ENCODE measurements around the gene MBTPS1.

Gene MBTPS1

DNA sequence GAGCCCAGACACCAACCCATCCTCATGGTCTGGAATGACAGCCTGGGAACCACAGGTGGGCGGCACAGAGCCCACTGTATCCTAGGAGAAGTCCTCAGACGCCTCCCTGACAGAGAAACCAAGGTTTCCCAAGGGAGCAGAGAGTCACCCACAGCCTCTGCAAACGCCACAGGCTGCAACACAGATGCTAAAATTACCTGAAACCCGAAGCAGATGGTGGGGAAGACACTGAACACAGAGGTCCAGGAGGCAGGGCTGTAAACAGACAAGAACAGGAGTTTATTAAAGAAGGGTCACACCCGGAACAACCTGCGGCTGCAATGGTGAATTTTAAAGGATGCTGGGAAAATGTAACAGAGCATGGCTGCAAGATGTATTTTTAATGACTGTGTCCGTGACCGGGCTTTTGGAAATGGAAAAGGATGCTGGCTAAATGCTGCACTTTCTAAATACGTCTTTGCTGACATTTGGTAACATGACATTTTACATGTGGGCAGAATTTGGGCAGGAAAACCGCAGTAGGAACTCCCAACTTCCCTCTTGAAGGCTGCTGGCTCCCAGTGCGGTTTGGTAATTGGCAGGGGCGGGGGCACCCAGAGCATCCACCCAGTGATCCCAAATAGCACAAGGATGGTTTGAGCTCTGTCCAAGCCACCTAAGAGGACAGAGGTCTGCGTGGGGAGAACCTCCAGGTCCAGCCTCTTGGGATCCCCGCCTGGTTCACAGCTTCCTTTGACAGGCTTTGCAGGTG, 87.3 kb downstream of the MBTPS1 start:
- ChIA-PET POLR2A (no interaction called here), CTCF (no interaction called here)
- no peak for DNase-seq (ENCODE audit: extremely low spot score)
- TF ChIP-seq, protein P1, sequence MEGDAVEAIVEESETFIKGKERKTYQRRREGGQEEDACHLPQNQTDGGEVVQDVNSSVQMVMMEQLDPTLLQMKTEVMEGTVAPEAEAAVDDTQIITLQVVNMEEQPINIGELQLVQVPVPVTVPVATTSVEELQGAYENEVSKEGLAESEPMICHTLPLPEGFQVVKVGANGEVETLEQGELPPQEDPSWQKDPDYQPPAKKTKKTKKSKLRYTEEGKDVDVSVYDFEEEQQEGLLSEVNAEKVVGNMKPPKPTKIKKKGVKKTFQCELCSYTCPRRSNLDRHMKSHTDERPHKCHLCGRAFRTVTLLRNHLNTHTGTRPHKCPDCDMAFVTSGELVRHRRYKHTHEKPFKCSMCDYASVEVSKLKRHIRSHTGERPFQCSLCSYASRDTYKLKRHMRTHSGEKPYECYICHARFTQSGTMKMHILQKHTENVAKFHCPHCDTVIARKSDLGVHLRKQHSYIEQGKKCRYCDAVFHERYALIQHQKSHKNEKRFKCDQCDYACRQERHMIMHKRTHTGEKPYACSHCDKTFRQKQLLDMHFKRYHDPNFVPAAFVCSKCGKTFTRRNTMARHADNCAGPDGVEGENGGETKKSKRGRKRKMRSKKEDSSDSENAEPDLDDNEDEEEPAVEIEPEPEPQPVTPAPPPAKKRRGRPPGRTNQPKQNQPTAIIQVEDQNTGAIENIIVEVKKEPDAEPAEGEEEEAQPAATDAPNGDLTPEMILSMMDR (IDR thresholded peaks at IDR 0.05; ENCODE audit: control extremely low read depth, extremely low read depth, low read depth, missing control alignments) = no peak

DNA sequence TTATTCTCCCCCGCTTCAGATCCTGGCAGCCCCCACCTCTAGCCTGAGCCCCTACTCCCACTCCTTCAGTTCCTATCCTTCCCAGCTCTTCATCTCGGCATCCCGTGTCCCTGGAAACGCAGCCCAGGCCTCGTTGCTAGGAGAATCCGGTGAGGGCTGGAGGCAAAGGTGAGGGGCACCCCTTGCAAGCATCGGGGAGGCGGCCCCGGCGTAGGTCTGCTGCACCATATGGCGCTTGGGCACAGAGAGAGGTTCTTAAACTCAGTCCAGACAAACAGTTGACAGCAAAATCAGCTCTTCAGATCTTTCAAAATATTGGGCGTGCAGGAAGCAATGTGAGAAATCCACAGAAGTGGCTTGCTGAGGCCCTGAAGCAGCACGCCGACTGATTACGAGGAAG, 89.1 kb downstream of the MBTPS1 start:
- DNase-seq (ENCODE audit: extremely low spot score) = no peak
- ChIA-PET POLR2A (no interaction called here), CTCF (interaction anchor here (1.3 kb wide), 1 partner anchor 159 kb away, joined by 3 read pairs; the partner anchor contains the start of gene TAF1C)
- TF ChIP-seq, protein P1 (IDR thresholded peaks at IDR 0.05; ENCODE audit: control extremely low read depth, extremely low read depth, low read depth, missing control alignments) = no peak

DNA sequence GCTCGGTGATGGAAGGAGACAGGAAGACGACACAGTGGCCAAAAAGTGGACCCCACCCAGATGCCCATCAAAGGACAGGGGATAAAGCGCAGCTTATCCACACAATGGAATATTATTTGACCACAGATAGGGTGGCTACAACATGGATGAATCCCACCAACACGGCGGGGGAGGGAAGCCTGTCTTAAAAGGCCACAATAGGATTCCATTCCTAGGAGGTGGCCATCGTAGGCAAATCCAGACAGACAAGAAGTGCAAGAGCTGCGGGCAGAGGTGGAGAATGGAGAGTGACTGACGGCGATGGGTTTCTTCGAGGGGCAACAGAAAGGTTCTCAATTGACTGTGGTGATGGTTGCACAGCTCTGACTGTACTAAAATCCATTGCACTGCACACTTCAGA, 90.1 kb downstream of the MBTPS1 start:
- no peak for DNase-seq (ENCODE audit: extremely low spot score)
- TF ChIP-seq, protein P1 (IDR thresholded peaks at IDR 0.05; ENCODE audit: control extremely low read depth, extremely low read depth, low read depth, missing control alignments) = no peak
- POLR2A ChIA-PET = no interaction called here
- CTCF ChIA-PET = interaction anchor here (1.3 kb wide), 1 partner anchor 160 kb away, joined by 3 read pairs; the partner anchor contains the start of gene TAF1C

DNA sequence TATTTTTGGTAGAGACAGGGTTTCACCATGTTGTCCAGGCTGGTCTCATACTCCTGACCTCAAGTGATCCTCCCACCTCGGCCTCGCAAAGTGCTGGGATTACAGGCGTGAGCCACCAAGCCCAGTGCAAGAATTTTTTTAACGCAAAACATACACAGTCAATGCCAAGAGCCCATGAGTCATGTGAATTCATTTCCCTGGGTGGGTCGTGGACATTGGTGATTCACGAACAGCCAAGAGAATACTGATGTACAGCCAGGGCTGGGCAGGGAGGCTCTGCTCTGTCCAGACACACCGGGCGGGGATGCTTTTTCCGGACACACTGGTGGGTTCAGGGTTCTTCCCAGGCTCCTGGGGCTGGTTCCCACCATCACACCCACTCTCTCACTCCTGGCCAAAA, 91.9 kb downstream of the MBTPS1 start:
- POLR2A ChIA-PET = no interaction called here
- DNase-seq (ENCODE audit: extremely low spot score) = no peak
- CTCF ChIA-PET = no interaction called here
- TF ChIP-seq, protein P1 (IDR thresholded peaks at IDR 0.05; ENCODE audit: control extremely low read depth, extremely low read depth, low read depth, missing control alignments) = no peak

DNA sequence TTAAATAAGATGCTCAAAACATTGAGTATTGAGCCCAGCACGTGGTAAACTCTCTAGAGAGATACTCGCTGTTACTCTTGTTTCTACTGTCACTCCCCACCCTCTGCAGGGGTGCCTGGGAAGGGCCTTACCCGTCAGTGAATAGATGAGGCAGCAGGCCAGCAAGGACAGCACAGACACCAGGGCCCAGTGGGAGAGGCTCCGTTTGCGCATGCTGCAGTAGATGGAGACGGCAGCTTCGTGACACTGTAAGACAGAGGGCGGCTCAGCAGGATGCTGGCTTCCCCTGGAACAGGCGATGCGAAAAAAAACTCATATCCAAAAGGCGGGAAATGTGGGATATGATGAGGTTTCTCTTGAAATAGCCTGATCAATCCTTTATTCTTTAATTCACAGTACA, 94.1 kb downstream of the MBTPS1 start:
- CTCF ChIA-PET = no interaction called here
- DNase-seq (ENCODE audit: extremely low spot score) = no peak
- POLR2A ChIA-PET = no interaction called here
- TF ChIP-seq, protein P1 (IDR thresholded peaks at IDR 0.05; ENCODE audit: control extremely low read depth, extremely low read depth, low read depth, missing control alignments) = no peak

DNA sequence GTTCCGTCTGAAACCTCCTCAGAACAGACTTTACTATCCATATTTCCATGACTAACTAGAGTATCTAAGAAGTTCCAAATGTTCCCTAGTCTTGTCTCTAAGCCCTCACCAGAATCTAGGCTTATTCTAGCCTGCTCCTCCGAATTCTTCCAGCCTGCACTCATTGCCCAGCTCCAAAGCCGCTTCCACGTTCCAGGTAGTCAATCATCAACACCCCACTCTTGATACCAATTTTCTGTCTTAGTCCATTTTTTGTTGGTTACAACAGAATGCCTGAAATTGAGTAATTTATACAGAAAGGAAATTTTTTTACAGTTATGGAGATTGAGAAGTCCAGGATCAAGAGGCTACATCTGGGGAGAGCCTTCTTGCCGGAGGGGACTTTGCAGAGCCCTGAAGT, 95.3 kb downstream of the MBTPS1 start:
- CTCF ChIA-PET = interaction anchor here (1.0 kb wide), 1 partner anchor 65 kb away, joined by 3 read pairs; no protein-coding TSS in a partner anchor
- TF ChIP-seq, protein P1 (IDR thresholded peaks at IDR 0.05; ENCODE audit: control extremely low read depth, extremely low read depth, low read depth, missing control alignments) = no peak
- no peak for DNase-seq (ENCODE audit: extremely low spot score)
- POLR2A ChIA-PET = no interaction called here
